H1 (cell line): ENCODE measurements around the gene ZBTB25. TPM values are rescaled to one million over a fixed set of nuclear protein-coding genes. Genes with fewer than 3 reads are reported as not detected.

Source experiments
- CTCF ChIA-PET: fragments of 300-600 bp; sonication (Branson Sonifier 250); formaldehyde crosslinking; loops from one replicate; lab custom pipeline; 2021; ENCODE audit not compliant: partially characterized antibody; lab: Charles Lee
- POLR2A ChIA-PET: fragments of 300-600 bp; sonication (Branson Sonifier 250); formaldehyde crosslinking; loops from one replicate; lab custom pipeline; 2021; ENCODE audit warnings: inconsistent platforms; ENCODE audit not compliant: partially characterized antibody; lab: Charles Lee
- DNase-seq, 2 experiments: peaks; one replicate each; pipeline versions ENCODE4 v3.0.0 to v3.0.0-alpha.2; 2010 to 2022; ENCODE audit warnings: low spot score in 2 of 2, low read depth in 1 of 2, mixed read lengths in 1 of 2
- FAIRE-seq: peaks from 2 replicates; lab custom pipeline; 2011; peaks lifted over from hg19 to GRCh38; lab: Jason Lieb, UNC
- H2AFZ ChIP-seq: 2 replicates; pipeline ENCODE4 v1.8.1; 2012; ENCODE audit warnings: low read length, inconsistent platforms
- H2AK5ac ChIP-seq: 2 replicates; pipeline ENCODE4 v1.6.1; 2013; ENCODE audit warnings: low read depth, low read length
- H2BK120ac ChIP-seq: replicated peaks from 2 replicates; pipeline ENCODE3; 2013; ENCODE audit warnings: low read depth, low read length, inconsistent platforms
- H2BK12ac ChIP-seq: 2 replicates; pipeline ENCODE4 v1.6.1; 2013; ENCODE audit warnings: low read depth, low read length
- H2BK15ac ChIP-seq: 2 replicates; pipeline ENCODE4 v1.6.1; 2013; ENCODE audit warnings: low read length
- H2BK20ac ChIP-seq: 2 replicates; pipeline ENCODE4 v1.6.1; 2013; ENCODE audit warnings: low read length
- H2BK5ac ChIP-seq: 2 replicates; pipeline ENCODE4 v1.6.1; 2013; ENCODE audit warnings: low read depth, low read length
- H3K14ac ChIP-seq: 2 replicates; pipeline ENCODE4 v1.6.1; 2013; ENCODE audit warnings: inconsistent platforms; ENCODE audit not compliant: insufficient read length
- H3K18ac ChIP-seq: 2 replicates; pipeline ENCODE4 v1.6.1; 2013; ENCODE audit warnings: low read length; ENCODE audit errors: extremely low read depth
- H3K23ac ChIP-seq: 2 replicates; pipeline ENCODE4 v1.6.1; 2013; ENCODE audit warnings: inconsistent platforms; ENCODE audit not compliant: insufficient read length
- H3K23me2 ChIP-seq: 2 replicates; pipeline ENCODE4 v1.6.1; 2013; ENCODE audit warnings: low read depth, low read length
- H3K27ac ChIP-seq: 2 replicates; pipeline ENCODE4 v1.6.1; 2011; ENCODE audit warnings: low read depth, low read length, inconsistent platforms
- H3K27me3 ChIP-seq, 4 experiments: replicated peaks in 1 of 4; 1 replicate in 1 of 4; 2 replicates in 3 of 4; pipeline versions ENCODE4 v1.6.1 to v1.8.1; 2011 to 2013; ENCODE audit warnings: low read length in 3 of 4, mild to moderate bottlenecking in 3 of 4, inconsistent platforms in 2 of 4, mixed read lengths in 2 of 4, moderate library complexity in 1 of 4; ENCODE audit not compliant: control insufficient read depth in 3 of 4, insufficient read depth in 3 of 4; ENCODE audit errors: extremely low read depth in 1 of 4
- H3K36me3 ChIP-seq, 4 experiments: 2 replicates each; pipeline versions ENCODE4 v1.6.1 to v1.8.1; 2011 to 2013; ENCODE audit warnings: mild to moderate bottlenecking in 4 of 4, low read length in 3 of 4, moderate library complexity in 2 of 4, control low read depth in 1 of 4, inconsistent platforms in 1 of 4; ENCODE audit not compliant: insufficient read depth in 4 of 4, control insufficient read depth in 2 of 4
- H3K4ac ChIP-seq: replicated peaks from 2 replicates; pipeline ENCODE3; 2013; ENCODE audit warnings: low read length, low read depth, mixed read lengths, inconsistent platforms; ENCODE audit not compliant: insufficient read length
- H3K4me1 ChIP-seq, 4 experiments: replicated peaks in 1 of 4; 1 replicate in 1 of 4; 2 replicates in 3 of 4; pipeline versions ENCODE4 v1.6.1 to v1.8.1; 2011 to 2013; ENCODE audit warnings: low read length in 3 of 4, inconsistent platforms in 2 of 4, mixed read lengths in 1 of 4; ENCODE audit not compliant: insufficient read depth in 4 of 4, control insufficient read depth in 3 of 4
- H3K4me2 ChIP-seq, 2 experiments: 2 replicates each; pipeline versions ENCODE4 v1.6.1 to v1.8.1; 2011 to 2013; ENCODE audit warnings: low read depth in 2 of 2, low read length in 2 of 2, control low read depth in 1 of 2, inconsistent platforms in 1 of 2, mild to moderate bottlenecking in 1 of 2; ENCODE audit not compliant: insufficient read depth in 1 of 2
- H3K4me3 ChIP-seq, 4 experiments: fragments of 200-600, 300-600 bp in 1 of 4; sonication (generic), shearing (Covaris generic), sonication (Bioruptor Twin) in 1 of 4; 2 replicates each; pipeline versions ENCODE4 v1.5.1 to v1.8.1; 2011 to 2016; ENCODE audit warnings: low read length in 4 of 4, low read depth in 3 of 4, control low read depth in 2 of 4, inconsistent platforms in 2 of 4, mild to moderate bottlenecking in 2 of 4, mixed read lengths in 1 of 4, moderate library complexity in 1 of 4; ENCODE audit not compliant: insufficient read depth in 2 of 4; ENCODE audit errors: extremely low read depth in 1 of 4
- H3K56ac ChIP-seq: replicated peaks from 2 replicates; pipeline ENCODE3; 2013; ENCODE audit warnings: low read depth, mild to moderate bottlenecking, mixed read lengths, low read length, inconsistent platforms; ENCODE audit not compliant: insufficient read length
- H3K79me1 ChIP-seq: 2 replicates; pipeline ENCODE4 v1.6.1; 2013; ENCODE audit warnings: low read depth, low read length, control low read depth
- H3K79me2 ChIP-seq, 2 experiments: 2 replicates each; pipeline versions ENCODE4 v1.6.1 to v1.8.1; 2012 to 2013; ENCODE audit warnings: low read length in 2 of 2, mild to moderate bottlenecking in 2 of 2, inconsistent platforms in 1 of 2; ENCODE audit not compliant: insufficient read depth in 2 of 2, control insufficient read depth in 1 of 2
- H3K9ac ChIP-seq, 4 experiments: replicated peaks in 1 of 4; 1 replicate in 1 of 4; 2 replicates in 3 of 4; pipeline versions ENCODE4 v1.6.1 to v1.8.1; 2011 to 2013; ENCODE audit warnings: low read depth in 3 of 4, low read length in 3 of 4, control low read depth in 2 of 4, mild to moderate bottlenecking in 2 of 4, moderate library complexity in 2 of 4, inconsistent platforms in 1 of 4; ENCODE audit errors: extremely low read depth in 1 of 4
- H3K9me3 ChIP-seq, 2 experiments: 2 replicates each; pipeline versions ENCODE4 v1.6.1 to v1.8.1; 2012 to 2013; ENCODE audit warnings: mild to moderate bottlenecking in 2 of 2, moderate library complexity in 2 of 2, control low read depth in 1 of 2, inconsistent platforms in 1 of 2, low read depth in 1 of 2, low read length in 1 of 2, mixed read lengths in 1 of 2; ENCODE audit not compliant: insufficient read depth in 2 of 2
- H4K20me1 ChIP-seq, 2 experiments: replicated peaks in 1 of 2; 2 replicates each; pipeline versions ENCODE3 to v1.8.1; 2011 to 2013; ENCODE audit warnings: inconsistent platforms in 2 of 2, low read length in 2 of 2, mild to moderate bottlenecking in 1 of 2; ENCODE audit not compliant: insufficient read depth in 2 of 2, control insufficient read depth in 1 of 2
- H4K5ac ChIP-seq: 2 replicates; pipeline ENCODE4 v1.6.1; 2013; ENCODE audit warnings: low read length, low read depth, mixed read lengths, inconsistent platforms; ENCODE audit not compliant: insufficient read length
- H4K8ac ChIP-seq: 2 replicates; pipeline ENCODE4 v1.8.0; 2013; ENCODE audit warnings: mild to moderate bottlenecking, moderate library complexity, low read length, inconsistent platforms; ENCODE audit not compliant: insufficient read depth; ENCODE audit errors: extremely low read depth
- H4K91ac ChIP-seq: replicated peaks from 2 replicates; pipeline ENCODE3; 2013; ENCODE audit warnings: low read length, mixed read lengths, inconsistent platforms; ENCODE audit not compliant: insufficient read length
- ASH2L ChIP-seq: fragments of 200-600, 300-600 bp; sonication (generic); IDR thresholded peaks from one replicate; pipeline ENCODE4 v1.7.1; 2017; ENCODE audit warnings: low read length
- CTBP2 ChIP-seq: IDR thresholded peaks from 2 replicates; pipeline ENCODE4 v1.7.0; 2011; ENCODE audit warnings: borderline replicate concordance, mild to moderate bottlenecking, moderate library complexity, mixed read lengths, low read length; ENCODE audit not compliant: insufficient read depth, insufficient read length
- HDAC6 ChIP-seq: IDR thresholded peaks from one replicate; pipeline ENCODE4 v1.7.1; 2012; ENCODE audit warnings: low read depth, mild to moderate bottlenecking, inconsistent platforms, low read length, moderate library complexity
- KDM1A ChIP-seq: fragments of 200-600, 300-600 bp; sonication (generic); IDR thresholded peaks from 2 replicates; pipeline ENCODE4 v1.7.1; 2016; ENCODE audit warnings: mild to moderate bottlenecking, low read length, borderline replicate concordance
- RBBP5 ChIP-seq: IDR thresholded peaks from 2 replicates; pipeline ENCODE4 v1.7.1; 2012; ENCODE audit warnings: low read depth, mild to moderate bottlenecking, inconsistent platforms, low read length, moderate library complexity, borderline replicate concordance
- RFX5 ChIP-seq: IDR thresholded peaks from 2 replicates; pipeline ENCODE4 v1.6.1; 2011; ENCODE audit warnings: low read depth, low read length, improper control_type of control experiment, borderline replicate concordance
- SAP30 ChIP-seq: fragments of 300-600 bp; sonication (generic); IDR thresholded peaks from 2 replicates; pipeline ENCODE4 v1.7.1; 2012; ENCODE audit warnings: low read length, moderate library complexity, mild to moderate bottlenecking, inconsistent platforms; ENCODE audit not compliant: insufficient read depth, insufficient replicate concordance
- SP1 ChIP-seq: IDR thresholded peaks from 2 replicates; pipeline ENCODE4 v1.6.1; 2011; ENCODE audit warnings: low read depth, low read length
- SUZ12 ChIP-seq: fragments of 200-600 bp; sonication (generic); IDR thresholded peaks from 2 replicates; pipeline ENCODE4 v1.6.1; 2012; ENCODE audit warnings: mild to moderate bottlenecking, inconsistent platforms, low read length, moderate library complexity, mixed read lengths
- TCF12 ChIP-seq: IDR thresholded peaks from 2 replicates; pipeline ENCODE4 v1.6.1; 2011; ENCODE audit warnings: low read depth, mild to moderate bottlenecking, low read length
- WGBS, 2 experiments: shearing (Covaris generic) in 1 of 2; methylation state at CpG; one replicate each; pipeline versions ENCODE4 v1.1.6 to v1.1.7; 2013 to 2015; ENCODE audit warnings: low lambda C conversion rate in 2 of 2, mixed read lengths in 2 of 2, inconsistent platforms in 1 of 2, low coverage in 1 of 2, missing lambda C conversion rate in 1 of 2; ENCODE audit not compliant: insufficient replicate concordance in 2 of 2, insufficient coverage in 1 of 2, insufficient read length in 1 of 2; ENCODE audit errors: extremely low coverage in 1 of 2, missing lambda C conversion rate in 1 of 2; 5-methylcytosine and 5-hydroxymethylcytosine counted together
- polyA plus RNA-seq, 7 experiments: library from polyadenylated mRNA; depleted of rRNA in 3 of 7; stranded (reverse) in 5 of 7; unstranded in 2 of 7; fragments of >200 nt in 5 of 7; fragments of 200-250 nt in 2 of 7; gene quantifications; 1 replicate in 5 of 7; 2 replicates in 1 of 7; 4 replicates in 1 of 7; pipeline versions ENCODE4 v1.2.1 to v1.2.3, GENCODE V29; 2011 to 2013; ENCODE audit warnings: missing spikeins in 2 of 7, mixed read lengths in 2 of 7
- total RNA-seq: library from RNA; stranded (reverse); fragmentation: NEBNext Ultra II Directional; extraction: Animal tissue kit (Norgen Biotek cat#: 25700); gene quantifications from 2 replicates; pipeline ENCODE4 v1.2.1, GENCODE V29; 2021

Gene ZBTB25
- total and polyA plus RNA-seq, 2 of the 8 experiments (the other 6 are each of a cell fraction or from before 2014, with no cell fraction given): 5.4 to 11.4 TPM

DNA sequence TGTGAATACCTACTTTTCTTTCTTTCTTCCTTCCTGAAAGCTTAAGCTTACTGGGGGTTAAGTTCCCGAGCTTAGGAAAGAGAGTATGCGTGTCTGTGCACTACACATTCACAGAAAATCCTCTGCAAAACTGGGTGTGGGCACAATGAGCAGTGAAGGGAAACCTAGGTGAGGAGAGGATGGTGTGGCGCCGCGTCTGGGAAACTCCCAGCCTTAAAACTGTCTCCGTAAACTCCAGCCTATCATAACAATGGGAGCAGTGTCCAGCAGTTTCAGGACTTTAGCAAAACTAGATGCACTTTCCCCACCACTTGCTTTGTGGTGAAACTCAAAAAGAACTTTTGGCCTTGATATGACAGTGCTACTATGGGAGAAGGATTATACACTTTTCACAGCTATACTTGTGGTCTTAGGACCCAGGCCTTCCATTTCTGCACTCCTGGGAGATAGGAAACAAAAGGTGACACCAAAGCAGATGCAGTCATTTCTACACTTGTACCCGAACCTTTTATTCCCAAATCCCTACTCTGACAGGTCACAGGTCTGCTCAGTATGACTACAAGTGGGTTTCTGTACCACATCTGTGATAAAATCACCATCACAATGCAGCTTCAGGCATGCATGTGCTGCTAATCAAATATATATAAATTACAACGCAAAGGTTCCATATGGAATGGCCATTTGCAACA lies 27.9 kb downstream of the ZBTB25 start:
- Histone ChIP-seq H3K36me3 (no peaks in the 10 kb centered on the region), H4K91ac (no peak overlapping the region), H3K9ac (no peak overlapping the region), H2BK120ac (no peak overlapping the region), H4K20me1 (peaks cover 2 to 3% of the 10 kb centered on the region in 2 experiments), H2BK12ac (no peak overlapping the region), H3K4me3 (no peak overlapping the region), H3K23ac (no peak overlapping the region), H3K79me2 (no peaks in the 10 kb centered on the region), H3K23me2 (no peaks in the 10 kb centered on the region), H2BK5ac (no peak overlapping the region), H2AK5ac (peak overlapping the region; percentile 14; the same call in 1 of the 2 replicates), H2BK15ac (no peak overlapping the region), H4K5ac (no peak overlapping the region), H4K8ac (no peak overlapping the region), H3K4me1 (no peaks in the 10 kb centered on the region), H3K27ac (no peak overlapping the region), H3K56ac (no peak overlapping the region), H3K27me3 (no peaks in the 10 kb centered on the region), H3K18ac (no peak overlapping the region), H3K4me2 (no peak overlapping the region), H3K79me1 (no peaks in the 10 kb centered on the region), H2AFZ (no peak overlapping the region), H2BK20ac (no peak overlapping the region), H3K4ac (no peak overlapping the region), H3K9me3 (no peaks in the 10 kb centered on the region), H3K14ac (no peak overlapping the region)
- FAIRE-seq: no peak
- WGBS, 2 experiments: 93% methylated on average over 8 of the region's 8 CpGs; no CpG with 5 or more reads in 1 of the 2 experiments
- ChIA-PET CTCF (interaction anchor here (0.6 to 1.5 kb wide), 6 partner anchors 9 to 132 kb away, joined by 3 to 5 read pairs (median 4); no protein-coding TSS in a partner anchor), POLR2A (interaction anchor here (0.9 to 1.3 kb wide), 5 partner anchors 10 to 132 kb away, joined by 3 to 7 read pairs (median 3); partner anchors contain the start of genes AKAP5, HSPA2 and ZBTB1)
- no peak for DNase-seq
- no peak for TF ChIP-seq SP1
- no peak for TF ChIP-seq SUZ12
- TF ChIP-seq TCF12: no peak
- no peak for TF ChIP-seq SAP30
- TF ChIP-seq RFX5: no peak
- TF ChIP-seq KDM1A: no peak
- TF ChIP-seq ASH2L: no peak
- TF ChIP-seq HDAC6: no peak
- TF ChIP-seq RBBP5: no peak
- no peak for TF ChIP-seq CTBP2
